ENCODE data around the gene EXOC4. TPM values are rescaled to one million over a fixed set of nuclear protein-coding genes. Genes with fewer than 3 reads are reported as not detected.

EXOC4 gene
- total and polyA plus RNA-seq, 2 donors (not counting 3 experiments of a cell fraction or from before 2014, with no cell fraction given): 20.3 to 73.1 TPM

DNA sequence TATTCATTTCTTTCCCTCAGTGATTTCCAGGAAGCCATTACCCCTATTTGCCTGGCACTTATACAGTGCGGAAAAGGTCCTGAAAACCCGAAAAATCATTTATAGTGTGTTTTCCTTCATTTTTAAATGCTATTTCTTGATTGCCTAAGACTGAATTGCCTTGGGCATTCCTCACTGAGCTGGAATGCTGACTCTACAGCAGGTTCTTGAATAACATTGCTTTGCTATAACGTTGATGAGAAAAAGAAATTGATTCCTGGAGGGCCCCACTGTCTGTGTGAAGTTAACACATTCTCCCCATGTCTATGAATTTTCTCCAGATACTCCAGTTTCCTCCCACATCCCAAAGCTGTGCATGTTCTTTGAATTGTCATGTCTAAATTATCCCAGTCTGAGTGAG is 308.5 kb downstream of the EXOC4 start:
- Histone ChIP-seq H3K79me2 (ENCODE audit: control insufficient read depth, insufficient read depth, low read length) (no peaks in the 10 kb centered on the region), H3K9me1 (replicated peaks; ENCODE audit: control insufficient read depth, extremely low read depth, insufficient read depth, low read length) (no peaks in the 10 kb centered on the region), H3K4me3 (replicated peaks in 1 of 3; ENCODE audit: insufficient read depth in 1 of 3, low read depth in 1 of 3, low read length in 3 of 3) (no peak overlapping the region), H4K20me1 (replicated peaks; ENCODE audit: control insufficient read depth, extremely low read depth, insufficient read depth, low read length) (no peaks in the 10 kb centered on the region), H3K9ac (replicated peaks; ENCODE audit: extremely low read depth, insufficient read depth, low read length) (no peak overlapping the region), H3K27me3 (ENCODE audit: control insufficient read depth in 2 of 2, insufficient read depth in 2 of 2, low read length in 2 of 2) (no peaks in the 10 kb centered on the region), H3K36me3 (ENCODE audit: control insufficient read depth in 2 of 2, extremely low read depth in 1 of 2, insufficient read depth in 2 of 2, low read length in 2 of 2) (no peaks in the 10 kb centered on the region), H3K27ac (ENCODE audit: insufficient read depth, low read depth, low read length) (no peak overlapping the region), H3K4me1 (ENCODE audit: control insufficient read depth, extremely low read depth, insufficient read depth, low read length) (no peaks in the 10 kb centered on the region), H2AFZ (ENCODE audit: low read depth, low read length) (no peak overlapping the region), H3K4me2 (ENCODE audit: insufficient read depth, low read length) (no peak overlapping the region), H3K9me3 (replicated peaks; ENCODE audit: control insufficient read depth, insufficient read depth, low read length) (no peaks in the 10 kb centered on the region)
- FAIRE-seq (no peak), DNase-seq (ENCODE audit: low read depth, low spot score) (no peak)
- no peak for TF ChIP-seq MYC (IDR thresholded peaks at IDR 0.05; ENCODE audit: low read depth, low read length)
- TF ChIP-seq POLR2A (IDR thresholded peaks at IDR 0.05; ENCODE audit: low read depth, low read length): no peak
- no peak for TF ChIP-seq POLR2AphosphoS5 (IDR thresholded peaks at IDR 0.05; ENCODE audit: insufficient read depth, low read depth, low read length)
- no peak for TF ChIP-seq GATA2 (IDR thresholded peaks at IDR 0.05; ENCODE audit: insufficient read depth, insufficient read length, low read depth, low read length)
- TF ChIP-seq EZH2 (IDR thresholded peaks at IDR 0.05; ENCODE audit: borderline replicate concordance, low read depth, low read length, severe bottlenecking): no peak
- no peak for TF ChIP-seq MAX (IDR thresholded peaks at IDR 0.05; ENCODE audit: insufficient read depth, insufficient read length)
- TF ChIP-seq JUN (IDR thresholded peaks at IDR 0.05; ENCODE audit: borderline replicate concordance, insufficient read depth, insufficient read length, low read depth): no peak
- no peak for TF ChIP-seq FOS (IDR thresholded peaks at IDR 0.05; ENCODE audit: borderline replicate concordance, insufficient read depth, low read length)
- TF ChIP-seq, protein P1, sequence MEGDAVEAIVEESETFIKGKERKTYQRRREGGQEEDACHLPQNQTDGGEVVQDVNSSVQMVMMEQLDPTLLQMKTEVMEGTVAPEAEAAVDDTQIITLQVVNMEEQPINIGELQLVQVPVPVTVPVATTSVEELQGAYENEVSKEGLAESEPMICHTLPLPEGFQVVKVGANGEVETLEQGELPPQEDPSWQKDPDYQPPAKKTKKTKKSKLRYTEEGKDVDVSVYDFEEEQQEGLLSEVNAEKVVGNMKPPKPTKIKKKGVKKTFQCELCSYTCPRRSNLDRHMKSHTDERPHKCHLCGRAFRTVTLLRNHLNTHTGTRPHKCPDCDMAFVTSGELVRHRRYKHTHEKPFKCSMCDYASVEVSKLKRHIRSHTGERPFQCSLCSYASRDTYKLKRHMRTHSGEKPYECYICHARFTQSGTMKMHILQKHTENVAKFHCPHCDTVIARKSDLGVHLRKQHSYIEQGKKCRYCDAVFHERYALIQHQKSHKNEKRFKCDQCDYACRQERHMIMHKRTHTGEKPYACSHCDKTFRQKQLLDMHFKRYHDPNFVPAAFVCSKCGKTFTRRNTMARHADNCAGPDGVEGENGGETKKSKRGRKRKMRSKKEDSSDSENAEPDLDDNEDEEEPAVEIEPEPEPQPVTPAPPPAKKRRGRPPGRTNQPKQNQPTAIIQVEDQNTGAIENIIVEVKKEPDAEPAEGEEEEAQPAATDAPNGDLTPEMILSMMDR (IDR thresholded peaks at IDR 0.05; ENCODE audit: extremely low read depth in 1 of 2, insufficient read depth in 1 of 2, low read depth in 1 of 2, low read length in 2 of 2): no peak
- CTCF ChIA-PET: interaction anchor here (1.6 kb wide), 1 partner anchor 14 kb away, joined by 3 read pairs; no protein-coding TSS in a partner anchor
- dilution Hi-C loops (cut with MboI; ENCODE audit: extremely low pct_ligation_motif_present, low sequenced_read_pairs): no loop called here
- intact Hi-C loops (cut with micrococcal nuclease): loop anchor here (5.0 kb wide), 2 partner anchors 291 to 431 kb away; no protein-coding TSS in a partner anchor
- POLR2A ChIA-PET: no interaction called here
- BruUV-seq (replicated peaks): no TSS peak
